Left hindlimb (tissue), 1 donor: Measurements from ENCODE around the gene LRRK1.

ENCODE experiments used
- DNase-seq: peaks from one replicate; pipeline ENCODE4 v3.0.0-alpha.2; 2018

Gene LRRK1

DNA sequence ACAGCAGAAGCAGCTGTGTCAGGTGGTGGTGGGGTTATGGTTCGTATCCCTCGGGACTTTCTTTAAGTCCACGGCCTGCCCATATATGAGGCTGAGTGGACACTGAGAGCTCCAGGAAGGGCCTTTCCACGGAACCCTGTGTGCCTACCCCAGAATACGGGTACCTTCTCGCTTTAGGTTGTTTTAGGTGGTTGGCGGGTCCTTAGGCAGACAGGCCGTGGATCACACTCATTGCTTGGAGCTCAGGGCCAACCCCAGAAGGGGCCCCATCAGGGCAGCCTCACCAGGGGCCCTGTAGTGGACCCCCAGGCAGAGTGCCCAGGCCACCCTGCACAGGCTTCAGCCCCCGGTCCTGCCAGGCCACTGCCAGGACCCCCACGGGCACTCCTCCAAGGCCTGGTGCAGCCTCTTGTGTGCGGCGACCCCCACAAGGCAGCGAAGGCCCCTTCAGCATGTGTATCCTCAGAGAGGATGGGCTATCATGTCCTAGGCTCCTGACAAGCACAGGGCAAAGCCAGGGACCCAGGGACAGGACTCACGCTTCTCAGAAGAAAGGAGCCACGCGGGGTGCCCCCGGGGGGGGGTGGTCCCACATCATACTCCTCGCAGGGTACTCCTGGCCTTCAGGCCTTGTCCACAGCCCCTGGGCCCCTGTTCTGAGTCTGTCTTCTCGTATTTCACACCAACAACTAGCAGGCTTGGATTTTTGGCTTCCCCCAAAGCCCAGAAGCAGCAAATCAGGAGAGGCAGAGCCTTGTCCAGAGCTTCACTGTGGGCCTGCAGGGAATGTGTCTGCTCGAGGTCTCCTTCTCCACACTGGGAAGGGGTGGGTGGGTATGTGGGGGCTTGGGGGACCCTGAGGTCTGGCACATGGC lies 93.4 kb downstream of the LRRK1 start:
- DNase-seq = no peak

DNA sequence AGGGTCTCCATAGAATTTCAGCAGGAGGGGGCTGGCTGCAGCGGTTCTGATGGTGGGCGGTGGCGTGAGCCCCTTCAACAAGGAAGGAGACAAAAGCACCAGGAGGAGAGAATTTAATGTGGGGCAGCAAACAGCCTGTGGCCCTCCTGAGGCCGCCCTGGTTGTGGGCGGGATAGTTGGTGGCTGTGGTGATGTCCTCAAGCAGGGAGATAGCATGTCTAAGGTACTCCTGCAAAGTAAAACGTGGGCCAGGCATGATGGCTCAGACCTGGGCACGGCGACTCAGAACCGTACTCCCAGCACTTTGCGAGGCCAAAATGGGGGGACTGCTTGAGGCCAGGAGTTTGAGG lies 94.0 kb downstream of the LRRK1 start:
- DNase-seq = peak; percentile 15

DNA sequence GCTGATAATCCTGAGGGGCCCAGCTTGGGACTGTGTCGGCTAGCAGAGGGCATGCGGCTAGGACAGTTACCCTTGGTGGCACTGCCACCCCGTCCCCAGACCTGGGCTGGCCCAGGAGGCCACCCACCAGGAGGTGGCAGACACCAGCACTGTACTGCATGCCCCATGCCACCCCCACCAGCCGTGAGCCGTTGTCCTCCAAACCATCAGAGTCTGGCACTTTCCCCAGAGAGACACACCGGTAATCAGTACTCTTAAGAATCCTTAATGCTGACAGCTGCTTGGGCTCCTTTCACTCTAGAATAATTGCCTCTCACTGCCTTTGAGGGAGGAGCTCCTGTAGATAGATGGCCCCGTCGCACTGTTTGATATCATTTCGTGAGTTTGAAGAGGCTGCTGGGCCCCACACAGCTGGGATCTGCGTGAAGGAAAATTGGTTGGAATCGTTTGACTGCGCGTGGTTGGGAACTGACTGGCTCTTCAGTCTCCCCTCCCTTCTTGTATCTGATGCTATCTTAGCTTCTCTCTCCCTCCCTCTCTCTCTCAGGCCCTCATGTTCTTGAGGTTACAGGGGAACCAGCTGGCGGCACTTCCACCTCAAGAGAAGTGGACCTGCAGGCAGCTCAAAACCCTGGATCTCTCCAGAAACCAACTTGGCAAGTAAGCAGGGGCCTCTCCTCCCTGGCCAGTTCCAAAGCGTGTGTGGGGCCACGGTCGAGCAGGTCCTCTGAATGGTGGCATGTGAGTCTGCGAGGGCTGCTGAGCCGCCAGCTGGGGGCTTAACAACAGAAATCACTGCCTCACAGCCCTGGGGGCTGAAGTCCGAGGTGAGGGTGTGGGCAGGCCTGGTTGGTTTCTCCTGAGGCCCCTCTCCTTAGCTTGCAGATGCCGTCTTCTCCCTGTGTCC lies 94.9 kb downstream of the LRRK1 start:
- DNase-seq = peak; percentile 38

DNA sequence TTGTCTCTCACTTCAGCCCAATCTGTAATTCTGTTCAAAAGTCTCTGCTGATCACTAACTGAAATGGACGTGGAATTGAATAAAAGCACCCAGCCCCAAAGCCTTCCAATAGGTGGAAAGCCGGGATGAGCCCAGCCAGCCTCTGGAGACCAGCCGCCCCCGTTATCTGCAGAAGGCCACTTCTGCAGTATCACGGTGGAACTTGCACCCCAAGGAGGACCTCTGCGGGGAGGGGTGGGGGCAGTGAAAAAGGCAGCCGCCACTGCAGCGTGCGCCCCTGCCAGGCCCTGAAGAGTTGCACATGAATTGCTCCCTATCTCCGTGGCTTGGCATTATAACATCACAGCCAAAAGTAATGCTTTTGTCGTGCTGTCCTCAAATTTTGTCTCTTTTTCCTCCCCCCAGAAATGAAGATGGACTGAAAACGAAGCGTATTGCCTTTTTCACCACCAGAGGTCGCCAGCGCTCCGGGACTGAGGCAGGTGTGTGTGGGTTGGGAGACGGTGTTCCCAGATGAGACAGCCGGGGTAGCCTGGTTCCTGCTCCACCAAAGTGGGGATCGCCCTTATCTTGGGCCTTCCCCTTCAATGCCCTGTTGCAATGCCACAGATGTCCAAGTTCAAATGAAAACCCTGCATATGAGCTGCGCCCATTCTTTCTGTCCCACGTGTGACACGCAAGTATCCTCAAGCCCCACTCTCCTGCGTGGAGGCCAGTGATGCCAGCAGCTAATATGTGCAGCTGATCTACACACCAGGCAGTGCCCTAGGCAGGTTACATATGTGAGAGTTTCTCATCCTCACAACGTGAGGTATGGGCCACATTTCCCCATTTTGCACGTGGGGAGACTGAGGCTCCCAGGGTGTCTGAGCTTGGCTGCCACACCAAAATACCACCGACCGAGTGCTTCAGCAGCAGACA lies 96.0 kb downstream of the LRRK1 start:
- peak; percentile 84 for DNase-seq

DNA sequence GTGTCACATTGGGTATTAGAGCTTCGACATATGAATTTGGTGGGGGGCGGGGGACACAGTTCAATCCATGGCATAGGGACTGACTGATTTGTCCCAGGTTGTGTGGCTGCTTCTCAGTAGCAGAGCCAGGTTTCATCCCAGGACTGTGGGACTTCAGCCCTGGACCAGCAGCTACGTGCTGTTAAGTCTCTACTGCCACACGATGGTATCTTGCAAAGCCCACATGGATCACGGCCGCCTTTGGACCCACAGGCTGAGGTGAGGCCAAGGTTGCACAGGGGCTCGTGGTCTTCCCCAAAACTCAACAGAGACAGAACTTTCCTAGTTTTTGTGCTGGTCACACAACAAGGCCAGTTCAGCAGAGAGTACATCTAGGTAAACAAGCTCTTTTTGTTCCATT lies 97.4 kb downstream of the LRRK1 start:
- no peak for DNase-seq

DNA sequence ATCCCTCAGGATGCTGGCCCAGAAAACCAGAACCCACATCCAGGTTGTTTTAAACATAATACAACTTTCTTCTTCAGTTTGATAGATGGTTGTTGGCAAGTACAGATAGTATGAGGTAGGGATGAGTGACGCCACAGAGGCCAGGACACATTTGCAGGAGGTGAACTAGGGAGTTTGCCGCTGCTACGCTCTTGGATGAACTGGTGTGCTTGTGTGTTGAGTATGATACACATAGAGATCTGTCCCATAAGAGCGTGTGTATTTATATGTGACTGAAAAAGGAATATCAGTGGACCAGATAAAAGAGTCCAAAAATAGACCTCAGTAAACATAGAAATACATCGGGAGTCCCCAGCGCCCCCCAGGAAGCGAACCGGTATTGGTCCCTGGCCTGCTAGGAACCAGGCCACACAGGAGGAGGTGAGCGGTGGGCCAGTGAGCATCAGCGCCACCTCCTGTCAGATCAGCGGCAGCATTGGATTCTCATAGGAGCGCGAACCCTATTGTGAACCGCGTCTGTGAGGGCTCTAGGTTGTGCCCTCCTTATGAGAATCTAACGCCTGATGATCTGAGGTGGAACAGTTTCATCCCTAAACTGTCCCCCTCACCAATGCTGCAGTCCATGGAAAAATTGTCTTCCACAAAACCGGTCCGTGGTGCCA lies 98.1 kb downstream of the LRRK1 start:
- peak; percentile 23 for DNase-seq

DNA sequence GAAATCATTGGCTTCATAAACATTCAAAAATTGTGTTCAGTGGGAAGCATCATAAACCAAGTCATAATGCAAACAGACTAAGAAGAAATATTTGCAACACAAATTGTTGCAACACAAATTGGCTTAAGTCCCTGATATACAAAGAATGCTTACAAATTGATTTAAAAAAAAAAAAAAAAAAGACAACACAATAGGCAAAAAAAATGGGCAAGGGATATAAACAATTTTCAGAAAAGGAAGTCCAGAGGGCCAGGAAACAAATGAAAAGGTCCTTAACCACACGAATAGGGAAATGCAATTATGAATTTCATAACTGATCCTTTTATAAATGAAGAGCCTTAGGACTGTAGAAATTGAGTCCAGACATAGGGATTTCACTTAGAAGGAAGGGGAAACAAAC lies 98.9 kb downstream of the LRRK1 start:
- DNase-seq = no peak

DNA sequence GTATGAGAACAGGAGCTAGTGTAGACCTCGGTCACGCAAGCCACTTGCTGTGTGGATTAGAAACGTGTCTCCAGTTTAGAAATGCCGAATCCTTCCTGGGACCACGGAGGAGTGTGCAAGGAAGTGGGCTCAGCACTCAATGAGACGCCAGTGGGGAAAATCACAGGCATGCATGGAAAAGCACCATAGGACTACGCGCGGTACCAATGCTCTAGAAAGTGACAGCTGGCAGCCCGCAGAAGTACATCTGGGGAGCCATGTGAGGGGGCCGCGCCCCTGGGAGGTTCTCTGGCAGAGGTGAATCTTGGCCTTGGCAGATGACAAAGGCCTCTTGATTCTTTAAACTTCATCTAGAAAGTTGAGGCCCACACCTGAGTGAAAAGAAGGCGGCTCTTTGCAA lies 99.3 kb downstream of the LRRK1 start:
- DNase-seq = peak; percentile 17

DNA sequence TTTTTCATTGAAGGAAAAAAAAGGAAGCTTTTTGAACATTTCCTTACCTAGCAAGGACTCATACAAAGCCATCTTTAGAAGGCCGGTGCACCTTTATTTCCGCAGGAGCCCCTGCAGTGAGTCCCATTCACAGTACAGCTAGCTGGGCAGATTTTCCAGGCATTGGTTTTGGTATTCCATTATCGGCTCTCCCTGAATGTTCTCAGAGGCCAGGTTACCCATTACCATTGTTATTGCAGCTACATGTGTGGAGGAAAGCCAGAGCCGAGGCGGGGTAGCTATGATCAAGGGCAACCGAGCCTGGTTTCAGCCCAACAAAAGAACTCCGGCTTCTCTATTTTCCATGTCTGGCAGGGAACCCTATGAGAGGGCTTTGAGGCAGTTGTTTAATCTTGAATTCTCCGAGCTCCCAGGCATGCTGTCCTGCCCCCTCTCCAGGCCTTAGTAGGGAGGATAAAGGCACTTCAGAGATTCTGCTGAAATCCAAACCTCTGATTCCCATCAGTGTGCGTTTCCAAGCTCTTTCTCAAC lies 100.3 kb downstream of the LRRK1 start:
- DNase-seq = peak; percentile 16

DNA sequence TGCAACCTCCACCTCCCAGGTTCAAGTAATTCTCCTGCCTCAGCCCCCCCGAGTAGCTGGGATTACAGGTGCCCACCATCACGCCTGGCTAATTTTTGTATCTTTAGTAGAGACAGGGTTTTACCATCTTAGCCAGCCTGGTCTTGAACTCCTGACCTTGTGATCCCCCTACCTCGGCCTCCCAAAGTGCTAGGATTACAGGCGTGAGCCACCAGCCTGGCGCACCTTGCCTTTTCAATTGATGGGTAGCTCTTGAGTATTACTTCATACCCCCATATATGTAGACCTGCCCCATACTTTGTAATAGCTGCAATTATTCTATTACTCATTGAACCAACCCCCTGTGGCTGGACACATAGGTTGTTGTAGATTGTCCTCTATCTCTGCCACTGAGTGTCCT lies 101.3 kb downstream of the LRRK1 start:
- peak; percentile 3 for DNase-seq

DNA sequence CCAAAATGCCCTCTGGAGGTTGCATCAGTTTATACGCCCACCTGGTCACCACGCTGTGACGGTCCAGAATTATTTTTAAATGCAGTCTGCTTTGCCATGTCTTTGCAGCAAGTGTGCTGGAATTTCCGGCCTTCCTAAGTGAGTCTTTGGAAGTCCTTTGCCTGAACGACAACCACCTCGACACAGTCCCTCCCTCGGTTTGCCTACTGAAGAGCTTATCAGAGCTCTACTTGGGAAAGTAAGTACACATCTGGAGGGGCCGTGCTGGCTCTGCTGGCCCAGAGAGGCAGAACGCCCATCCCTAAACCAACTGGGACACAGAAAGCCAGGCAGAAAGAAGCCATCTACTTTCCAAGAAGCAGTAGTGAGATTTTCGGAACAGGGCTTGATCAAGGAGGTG lies 101.8 kb downstream of the LRRK1 start:
- peak; percentile 35 for DNase-seq

DNA sequence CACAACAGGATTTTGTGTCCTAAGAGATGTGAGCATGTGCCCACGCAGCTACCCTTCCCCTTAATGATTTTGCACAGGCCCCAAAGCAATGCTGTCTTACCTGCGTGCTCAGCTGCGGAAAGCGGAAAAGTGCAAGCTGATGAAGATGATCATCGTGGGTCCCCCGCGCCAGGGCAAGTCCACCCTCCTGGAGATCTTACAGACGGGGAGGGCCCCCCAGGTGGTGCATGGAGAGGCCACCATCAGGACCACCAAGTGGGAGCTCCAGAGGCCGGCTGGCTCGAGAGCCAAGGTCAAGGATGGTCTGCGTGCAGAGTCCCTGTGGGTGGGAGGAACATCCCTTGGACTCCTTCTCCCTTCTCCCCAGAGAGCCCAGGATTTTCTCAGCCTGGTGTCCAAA lies 103.1 kb downstream of the LRRK1 start:
- DNase-seq = no peak

DNA sequence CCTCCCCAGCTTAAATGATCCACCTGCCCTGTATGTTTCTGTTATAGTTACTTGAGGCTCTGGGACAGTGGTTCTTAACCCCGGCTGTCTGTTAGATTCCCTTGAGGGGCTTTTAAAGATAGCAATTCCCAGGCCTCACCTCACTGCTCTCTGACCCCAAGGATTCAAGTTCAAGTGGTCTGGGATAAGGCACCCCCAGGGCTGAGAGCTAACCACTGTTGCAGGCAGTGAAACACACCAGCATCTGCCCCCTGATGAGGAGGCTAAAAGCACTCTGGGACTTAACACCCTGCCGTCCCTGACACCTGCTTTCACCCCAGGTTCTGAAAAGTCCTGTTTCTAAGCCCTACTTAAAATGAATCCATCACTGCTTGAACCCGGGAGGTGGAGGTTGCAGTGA lies 103.7 kb downstream of the LRRK1 start:
- peak; percentile 7 for DNase-seq

DNA sequence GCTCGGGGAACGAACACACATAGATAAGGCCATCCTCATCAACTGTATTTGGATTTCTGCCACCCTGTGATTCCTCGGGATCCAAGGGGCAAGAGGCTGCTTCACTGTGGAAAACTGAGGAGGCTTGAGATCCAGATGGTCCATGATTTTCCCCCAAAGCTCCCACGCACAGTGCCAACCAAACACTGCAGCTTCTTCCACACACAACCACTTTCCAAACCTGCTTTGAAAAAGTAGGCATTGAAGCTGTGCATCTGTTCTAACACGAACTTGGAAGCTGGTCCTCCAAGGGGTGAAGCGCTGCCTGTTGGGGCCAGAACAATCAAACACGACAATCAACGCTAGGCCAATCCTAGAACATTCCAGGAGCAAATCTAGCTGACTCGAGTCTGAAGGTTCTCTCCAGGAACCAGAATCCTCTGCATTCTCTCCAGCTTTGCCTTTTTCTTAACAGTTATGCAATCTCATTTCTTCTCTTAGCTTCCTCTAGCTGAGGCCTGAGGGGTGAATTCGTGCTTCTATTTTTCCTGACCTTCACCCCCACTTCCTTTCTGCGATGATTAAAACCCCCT lies 104.4 kb downstream of the LRRK1 start:
- DNase-seq = peak; percentile 13

DNA sequence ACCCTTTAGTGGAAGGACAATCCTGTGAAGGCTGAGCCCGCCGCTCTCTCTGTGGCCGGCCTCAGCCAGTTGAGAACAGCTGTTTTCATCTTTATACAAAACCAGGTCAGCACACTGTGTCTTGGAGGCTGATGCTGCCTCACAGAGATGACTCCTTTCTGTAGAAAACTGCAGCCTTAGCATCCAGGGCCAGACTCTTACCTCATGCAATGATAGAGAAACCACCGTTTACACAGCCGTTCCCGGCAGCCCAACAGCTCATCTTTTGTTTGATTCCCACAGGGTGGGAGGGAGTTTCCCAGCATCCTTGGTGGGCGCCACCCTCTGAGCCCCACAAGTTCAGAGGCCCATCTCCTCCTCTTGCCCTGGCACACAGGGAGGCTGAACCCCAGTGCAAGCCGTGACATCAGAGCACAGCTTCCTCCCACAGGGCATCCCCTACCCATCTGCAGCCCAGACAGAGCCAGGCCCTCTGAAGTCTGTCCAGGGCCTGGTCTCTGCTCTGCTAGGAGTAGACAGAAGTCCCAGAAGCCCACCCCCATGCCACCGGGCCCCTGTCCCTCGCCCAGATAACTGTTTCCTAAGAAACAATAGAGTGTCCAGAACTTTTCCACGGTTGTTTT lies 105.0 kb downstream of the LRRK1 start:
- peak; percentile 56 for DNase-seq

DNA sequence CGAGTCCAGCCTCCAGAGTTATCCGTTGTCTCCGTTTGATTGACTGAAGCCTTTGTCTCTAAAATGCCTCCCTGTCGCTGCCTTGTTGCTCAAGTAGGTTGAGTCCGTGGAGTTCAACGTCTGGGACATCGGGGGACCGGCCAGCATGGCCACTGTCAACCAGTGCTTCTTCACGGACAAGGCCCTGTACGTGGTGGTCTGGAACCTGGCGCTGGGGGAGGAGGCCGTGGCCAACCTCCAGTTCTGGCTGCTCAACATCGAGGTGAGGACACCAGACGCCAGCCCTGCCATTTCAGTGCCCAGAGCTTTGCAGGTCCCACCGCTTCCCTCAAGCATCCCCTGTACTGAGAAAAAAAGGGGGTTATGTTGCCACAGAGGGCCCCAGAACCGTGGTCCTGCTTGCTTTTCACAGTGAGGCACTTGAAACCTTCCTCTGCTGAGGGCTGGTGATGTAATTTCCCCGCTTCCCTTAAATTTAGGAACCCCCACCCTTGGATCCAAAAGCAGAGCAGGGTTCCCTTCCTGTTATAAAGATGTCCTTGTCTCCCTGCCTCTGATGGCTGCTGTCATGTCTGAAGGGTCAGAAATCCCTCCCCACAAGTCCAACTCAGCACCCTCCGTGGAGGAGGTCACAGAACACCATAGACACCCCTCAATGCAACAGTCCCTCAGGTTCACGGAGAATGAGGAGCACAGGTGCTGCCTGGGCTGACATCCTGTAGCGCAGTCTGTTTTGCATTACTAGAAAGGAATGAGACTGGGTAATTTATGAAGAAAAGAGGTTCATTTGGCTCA lies 105.7 kb downstream of the LRRK1 start:
- peak; percentile 16 for DNase-seq

DNA sequence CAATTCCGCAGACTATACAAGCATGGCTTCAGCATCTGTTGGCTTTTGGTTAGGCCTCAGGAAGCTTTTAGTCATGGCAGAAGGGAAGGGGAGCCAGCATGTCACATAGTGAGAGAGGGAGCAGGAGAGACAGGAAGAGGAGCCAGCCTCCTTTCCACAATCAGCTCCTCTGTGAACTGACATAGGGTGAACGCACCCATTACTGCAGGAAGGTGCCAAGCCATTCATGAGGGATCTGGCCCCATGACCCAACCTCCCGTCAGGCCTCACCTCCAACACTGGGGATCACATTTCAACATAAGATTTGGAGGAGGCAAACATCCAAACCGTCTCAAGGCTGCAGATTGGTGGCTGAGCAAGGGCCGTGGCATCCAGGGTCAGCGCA lies 106.3 kb downstream of the LRRK1 start:
- DNase-seq = no peak

DNA sequence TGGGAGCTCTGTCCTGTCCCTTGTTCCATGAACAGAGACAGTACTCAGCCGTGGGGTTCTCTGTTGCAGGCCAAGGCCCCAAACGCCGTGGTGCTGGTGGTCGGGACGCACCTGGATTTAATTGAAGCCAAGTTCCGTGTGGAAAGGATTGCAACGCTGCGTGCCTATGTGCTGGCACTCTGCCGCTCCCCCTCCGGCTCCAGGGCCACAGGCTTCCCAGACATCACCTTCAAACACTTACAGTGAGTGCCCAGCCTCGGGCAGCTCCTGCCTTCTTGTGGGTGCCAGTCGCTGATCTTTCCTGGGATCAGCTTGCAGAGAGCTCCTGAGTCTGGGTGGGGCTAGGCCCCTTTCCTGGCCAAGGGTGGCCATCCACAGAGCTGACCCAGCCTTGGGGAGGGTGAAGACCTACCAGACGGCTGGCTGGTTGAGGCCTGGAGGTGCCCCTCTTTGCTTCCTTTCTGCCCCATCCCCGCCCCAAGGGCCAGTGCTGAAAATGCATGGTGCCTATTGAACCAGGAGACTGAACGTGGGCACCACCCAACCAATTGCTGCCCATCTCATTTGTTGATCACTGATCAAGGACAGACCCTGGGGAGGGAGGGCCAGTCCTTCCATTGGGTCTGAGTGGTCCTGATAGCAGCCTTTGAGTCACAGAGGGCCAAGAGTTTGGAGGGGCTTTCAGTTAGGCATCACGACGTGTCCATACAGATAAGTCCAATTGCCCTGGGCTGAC lies 106.9 kb downstream of the LRRK1 start:
- DNase-seq = peak; percentile 7

DNA sequence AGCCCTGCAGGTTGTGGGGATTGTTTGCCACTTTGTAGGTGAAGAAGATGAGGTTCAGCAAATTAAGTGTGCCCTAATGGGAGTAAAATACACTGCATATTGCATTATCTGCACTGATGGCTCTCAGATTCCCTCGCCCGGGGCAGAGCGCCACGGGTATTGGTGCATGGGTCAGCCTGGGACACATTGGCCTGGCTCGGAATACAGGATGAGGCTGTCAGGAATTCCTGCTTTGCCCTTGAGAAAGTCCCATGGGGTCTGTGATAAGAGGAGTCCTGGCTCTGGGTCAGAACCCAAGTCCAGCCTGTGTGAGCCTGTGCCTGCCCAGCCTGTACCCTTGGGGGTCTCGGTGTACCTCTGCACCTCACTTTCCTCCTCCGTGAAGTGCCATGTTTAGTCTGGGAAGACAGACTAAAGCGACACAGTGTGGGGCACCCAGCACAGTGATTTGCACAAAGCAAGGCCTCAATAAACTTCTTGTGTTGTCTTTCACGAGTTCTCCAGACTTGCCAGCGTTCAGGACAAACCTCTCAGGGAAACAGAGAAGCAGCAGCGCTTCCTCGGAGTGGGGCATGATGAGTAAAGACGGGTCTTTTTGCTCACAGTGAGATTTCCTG lies 107.6 kb downstream of the LRRK1 start:
- peak; percentile 15 for DNase-seq
